ENCODE data around the gene FAM89A. TPM values are rescaled to one million over a fixed set of nuclear protein-coding genes. Genes with fewer than 3 reads are reported as not detected.
A peak's percentile ranks its signal among the peaks of the same experiment; 100 is the strongest.

Gene FAM89A
- total and polyA plus RNA-seq, 9 of the 15 experiments (the other 6 are each of a cell fraction or from before 2014, with no cell fraction given), result 8.7 to 66.2 (median 43.3) TPM

- TF ChIP-seq RERE (CRISPR knock-in tag; IDR thresholded peaks at IDR 0.05; ENCODE audit: borderline replicate concordance) (no peak), CUX1 (CRISPR knock-in tag; IDR thresholded peaks at IDR 0.05) (no peak), RFX7 (CRISPR knock-in tag; IDR thresholded peaks at IDR 0.05) (no peak), KLF16 (IDR thresholded peaks at IDR 0.05) (no peak), GATAD2A (IDR thresholded peaks at IDR 0.05) (no peak), PHF21A (IDR thresholded peaks at IDR 0.05; ENCODE audit: borderline replicate concordance, low read depth) (no peak), IRF9 (tag; IDR thresholded peaks at IDR 0.05) (peak; percentile 42; the same call in 1 of the 2 replicates), SMAD1 (IDR thresholded peaks at IDR 0.05; ENCODE audit: low read depth, low read length, partially characterized antibody) (peak; percentile 54), L3MBTL2 (IDR thresholded peaks at IDR 0.05) (peak; percentile 87), DMBX1 (CRISPR knock-in tag; IDR thresholded peaks at IDR 0.05; ENCODE audit: borderline replicate concordance) (no peak), HINFP (tag; conservative IDR thresholded peaks at IDR 0.05; ENCODE audit: low read depth) (no peak), RAD21 (CRISPR knock-in tag; conservative IDR thresholded peaks at IDR 0.05 in 1 of 2, IDR thresholded peaks at IDR 0.05 in 1 of 2) (peak; percentile 21 to 41; a peak in 3 of 4 replicates), ZNF263 (CRISPR knock-in tag; IDR thresholded peaks at IDR 0.05; ENCODE audit: borderline replicate concordance) (peak; percentile 65; the same call in 1 of the 2 replicates)
Observed at GRCh38 chr1:230978491-230979388, 61.3 kb downstream of the FAM89A start, which contains the start of the genes ARV1 and TTC13 (continued).

All from K562 (cell line).